ENCODE results near the gene CHST4.
"Not testable (repeated sequence)": the region's sequence is repeated elsewhere in the genome, so short reads cannot be mapped to it uniquely, and the experiment has no call there.

Gene CHST4

GRCh38 chr16:71570144-71570543, 43.9 kb downstream of the CHST4 start:
- no peak for DNase-seq

- DNase-seq = no peak
Observed at GRCh38 chr16:71572497-71573116, 46.4 kb downstream of the CHST4 start.

GRCh38 chr16:71573387-71574094, 47.3 kb downstream of the CHST4 start:
- DNase-seq = no peak

GRCh38 chr16:71574702-71575101, 48.5 kb downstream of the CHST4 start:
- no peak for DNase-seq

GRCh38 chr16:71576971-71577370, 50.7 kb downstream of the CHST4 start, which contains the start of gene TAT:
TAT (minus strand) TSS chr16:71577092; CDS start chr16:71576415, 677 bp downstream.
- DNase-seq = no peak

- not testable (repeated sequence) for DNase-seq
Observed at GRCh38 chr16:71582553-71582848, 56.3 kb downstream of the CHST4 start.

GRCh38 chr16:71584543-71585317, 58.5 kb downstream of the CHST4 start:
- no peak for DNase-seq

- DNase-seq = no peak
Observed at GRCh38 chr16:71585318-71585703, 59.1 kb downstream of the CHST4 start.

All from NCI-H226 (cell line).